Right lung (tissue), 5 donors: ENCODE results near the gene PPM1M. TPM values are rescaled to one million over a fixed set of nuclear protein-coding genes. Genes with fewer than 3 reads are reported as not detected.
"Not testable (repeated sequence)": the region's sequence is repeated elsewhere in the genome, so short reads cannot be mapped to it uniquely, and the experiment has no call there.

Experiments
- DNase-seq, 2 donors: peaks; one replicate each; pipeline ENCODE4 v3.0.0-alpha.2; 2013
- polyA plus RNA-seq, 5 donors: library from polyadenylated mRNA; unstranded; fragments of 120-200 nt; gene quantifications; one replicate each; pipeline versions ENCODE4 v1.2.1 to v1.2.3, GENCODE V29; 2013; ENCODE audit warnings: inconsistent platforms in 1 of 5, low replicate concordance in 1 of 5; ENCODE audit not compliant: insufficient read length in 5 of 5, insufficient read depth in 1 of 5

Gene PPM1M
- polyA plus RNA-seq, 5 donors = 28.7 to 33.6 (median 30.5) TPM

GRCh38 chr3:52243791-52244628 is 1.5 kb upstream of the PPM1M start:
- DNase-seq = no peak

DNA sequence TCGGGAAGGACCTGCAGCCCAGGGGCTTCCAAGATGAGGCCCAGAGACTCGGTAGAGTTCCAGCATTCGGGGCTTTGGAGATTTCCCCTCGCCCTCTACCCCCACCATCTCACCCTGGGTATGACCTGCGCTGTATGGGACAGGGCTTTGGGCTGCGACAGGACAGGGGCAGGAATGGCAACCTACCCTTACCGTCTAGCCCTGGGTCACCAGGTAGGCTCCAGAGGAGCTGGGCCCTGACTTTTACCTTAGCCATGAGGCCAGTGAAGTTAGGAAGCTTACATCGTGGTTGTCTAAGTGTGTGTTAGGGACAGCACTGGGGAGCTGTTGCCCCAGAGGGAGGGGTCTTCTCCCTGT is 683 bp downstream of the PPM1M start:
- no peak for DNase-seq

GRCh38 chr3:52246728-52247408 is 1.3 kb downstream of the PPM1M start:
- no peak for DNase-seq

DNA sequence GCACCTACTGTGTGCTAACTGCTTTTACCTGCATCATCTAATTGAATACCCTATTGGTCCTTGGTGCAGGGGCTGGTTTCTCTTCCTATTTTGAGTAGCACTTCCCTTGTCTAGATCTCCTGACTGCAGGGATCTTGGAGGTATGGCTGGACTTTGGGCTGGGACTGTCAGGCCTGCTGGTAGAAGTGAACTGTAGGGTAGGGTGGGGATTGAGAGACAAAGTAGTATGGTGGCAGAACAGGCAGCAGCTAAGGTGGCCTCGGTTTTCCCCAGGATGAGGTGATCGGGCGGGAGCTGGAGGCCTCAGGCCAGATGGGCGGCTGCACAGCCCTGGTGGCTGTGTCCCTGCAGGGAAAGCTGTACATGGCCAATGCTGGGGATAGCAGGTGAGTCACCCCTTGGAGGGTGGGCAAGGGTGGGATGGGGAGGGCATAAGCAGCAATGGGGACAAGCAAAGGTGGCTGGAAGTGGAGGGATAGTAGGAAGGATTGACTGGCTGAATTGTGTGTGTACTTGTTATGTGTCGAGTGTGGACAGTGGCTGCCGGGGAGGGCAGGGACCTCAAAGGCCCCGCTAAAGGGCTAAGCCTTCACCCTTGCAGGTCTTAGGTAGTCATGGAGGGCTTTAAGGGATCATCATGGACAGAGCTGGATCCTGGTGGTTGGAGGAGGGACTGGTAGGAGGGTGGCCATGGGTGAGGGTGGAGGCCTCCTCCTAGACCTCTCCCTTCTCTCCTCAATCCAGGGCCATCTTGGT is 2.0 kb downstream of the PPM1M start:
- DNase-seq = no peak

GRCh38 chr3:52248165-52248541 is 2.6 kb downstream of the PPM1M start:
- no peak for DNase-seq

DNA sequence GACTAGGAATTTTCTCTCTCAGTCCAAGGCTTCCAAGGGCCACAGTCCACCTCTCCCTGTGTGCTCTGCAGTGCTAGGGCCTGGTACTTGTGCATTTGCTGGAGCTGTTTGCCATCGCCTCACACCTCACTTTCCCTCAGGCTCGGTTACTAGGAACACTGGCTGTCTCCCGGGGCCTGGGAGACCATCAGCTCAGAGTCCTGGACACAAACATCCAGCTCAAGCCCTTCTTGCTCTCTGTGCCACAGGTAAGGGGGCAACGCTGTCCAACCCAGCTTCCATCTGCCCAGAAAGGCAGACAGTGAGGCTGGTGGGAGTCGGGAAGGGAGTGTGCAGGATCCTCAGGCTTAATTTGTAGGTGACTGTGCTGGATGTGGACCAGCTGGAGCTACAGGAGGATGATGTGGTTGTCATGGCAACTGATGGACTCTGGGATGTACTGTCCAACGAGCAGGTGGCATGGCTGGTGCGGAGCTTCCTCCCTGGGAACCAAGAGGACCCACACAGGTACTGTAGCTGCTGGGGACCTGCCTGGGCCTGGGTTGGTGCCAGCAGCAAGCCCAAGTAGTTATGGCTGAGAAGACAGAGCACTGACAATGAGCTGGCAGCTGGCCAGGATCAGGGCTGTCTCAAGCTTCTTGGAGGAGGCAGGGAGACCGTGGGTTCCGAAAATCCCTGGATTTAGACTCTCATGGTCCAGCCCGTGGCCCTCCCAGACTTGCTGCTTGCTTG is 3.4 kb downstream of the PPM1M start:
- DNase-seq = no peak

- no peak for DNase-seq
Measured at GRCh38 chr3:52249683-52250082, 4.1 kb downstream of the PPM1M start.

- DNase-seq = no peak
Measured at GRCh38 chr3:52250122-52250521, 4.6 kb downstream of the PPM1M start.

GRCh38 chr3:52253314-52254304 is 8.1 kb downstream of the PPM1M start:
- no peak for DNase-seq

- no peak for DNase-seq
Measured at GRCh38 chr3:52254608-52255007, 9.0 kb downstream of the PPM1M start.

DNA sequence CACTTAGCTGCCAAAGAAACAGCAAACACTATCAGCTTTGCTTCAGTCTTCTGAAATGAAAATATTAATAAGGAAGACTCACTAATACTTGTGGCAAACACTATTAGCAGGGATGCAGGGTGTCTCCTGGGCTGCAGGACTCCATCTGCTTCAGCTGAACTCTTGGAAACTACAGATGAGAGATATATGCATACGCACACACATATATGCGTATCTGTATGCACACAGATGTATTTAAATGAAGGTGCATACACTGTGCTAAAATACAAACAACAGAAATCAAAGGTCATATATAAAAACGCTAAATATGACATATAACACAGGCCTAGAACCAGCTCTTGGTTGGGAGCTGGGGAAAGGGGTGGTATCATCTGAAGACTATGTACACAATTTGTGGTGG is 10.6 kb downstream of the PPM1M start:
- no peak for DNase-seq

- DNase-seq = no peak
Measured at GRCh38 chr3:52256622-52257021, 11.1 kb downstream of the PPM1M start.

DNA sequence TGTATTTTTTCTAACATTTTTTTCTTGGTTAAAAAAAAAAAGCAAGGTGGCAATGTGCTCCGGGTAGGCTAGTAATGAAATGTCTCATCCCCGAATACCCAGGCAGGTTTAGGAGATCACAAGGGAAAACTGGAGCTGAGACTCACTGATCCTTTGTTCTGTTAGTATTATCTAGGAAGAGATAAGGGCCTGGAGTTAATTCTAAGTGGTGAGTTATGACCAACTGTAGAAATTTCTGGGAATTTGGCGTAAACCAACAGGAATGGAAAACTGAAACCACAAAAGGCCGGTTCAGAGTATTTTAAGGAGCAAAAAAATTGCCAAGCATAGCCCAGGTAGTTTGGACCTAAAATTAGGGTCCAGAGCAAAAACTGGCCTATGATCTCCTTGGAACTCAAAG is 12.4 kb downstream of the PPM1M start:
- no peak for DNase-seq

DNA sequence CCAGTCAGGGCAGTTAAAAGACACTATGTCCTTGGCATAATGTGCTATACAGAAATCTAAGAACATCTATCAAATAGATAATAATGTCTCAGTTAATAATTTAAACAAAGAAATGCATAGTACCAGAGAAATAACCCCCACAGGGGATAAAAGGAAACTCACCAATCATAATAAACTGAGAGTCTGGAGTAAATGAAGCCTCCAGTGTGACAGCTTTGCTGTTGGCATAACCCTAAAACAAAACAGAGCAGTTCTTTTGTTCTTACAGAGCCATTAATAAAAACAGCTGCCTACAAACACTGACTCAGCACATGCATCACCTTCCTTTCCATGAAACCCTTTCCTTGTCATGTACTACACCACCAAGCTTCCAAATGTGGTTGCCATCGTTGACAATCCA is 13.5 kb downstream of the PPM1M start:
- no peak for DNase-seq

DNA sequence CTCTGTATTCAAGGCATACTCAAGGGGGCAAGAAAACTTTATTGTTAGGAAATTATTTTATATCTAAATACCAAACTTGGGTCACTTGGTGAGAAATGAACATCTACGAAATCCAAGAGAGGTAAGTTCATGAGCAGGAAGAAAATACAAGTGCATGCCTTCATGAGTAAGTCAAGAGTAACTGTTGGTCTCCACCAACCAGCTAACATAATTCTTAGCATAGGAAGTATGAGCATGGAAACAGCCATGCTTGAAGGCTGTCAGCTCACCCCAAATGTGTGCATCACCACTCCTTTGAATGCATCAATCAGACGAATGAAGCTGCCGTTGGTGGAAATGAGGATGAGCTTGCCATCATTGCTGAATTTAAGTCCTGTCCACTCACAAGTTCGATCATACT is 13.9 kb downstream of the PPM1M start:
- no peak for DNase-seq

DNA sequence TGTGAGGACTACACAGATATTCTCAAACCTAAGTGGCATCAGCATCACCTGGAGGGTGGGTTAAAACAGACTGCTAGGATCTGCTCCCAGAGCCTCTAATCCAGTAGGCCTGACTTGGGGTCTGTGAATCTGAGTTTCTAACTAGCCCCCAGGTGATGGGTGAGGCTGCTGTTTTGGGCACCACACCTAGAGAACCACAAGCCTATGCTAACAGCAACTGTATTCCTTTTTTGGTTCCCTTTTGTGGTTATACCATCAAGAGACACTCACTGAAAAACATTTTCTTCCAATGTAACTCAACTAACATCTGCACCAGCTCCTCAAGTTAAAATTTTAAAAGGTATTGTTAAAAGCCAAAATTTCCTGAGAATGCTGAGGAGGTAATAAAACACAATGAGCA is 16.9 kb downstream of the PPM1M start:
- DNase-seq = no peak

DNA sequence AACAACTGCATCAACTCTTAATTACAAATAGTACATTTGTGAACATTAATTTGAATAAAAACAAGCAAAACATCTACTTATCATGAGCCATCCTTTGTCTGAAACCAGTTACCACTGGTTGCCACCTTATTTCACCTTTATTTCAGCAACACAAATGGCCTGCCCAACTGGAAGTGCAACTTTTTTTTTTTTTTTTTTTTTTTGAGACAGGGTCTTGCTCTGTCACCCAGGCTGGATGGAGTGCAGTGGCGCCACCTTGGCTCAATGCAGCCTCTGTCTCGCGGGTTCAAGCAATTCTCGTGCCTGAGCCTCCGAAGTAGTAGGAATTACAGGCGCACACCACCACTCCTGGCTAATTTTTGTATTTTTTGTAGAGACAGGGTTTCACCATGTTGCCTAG is 19.8 kb downstream of the PPM1M start:
- DNase-seq = no peak

- DNase-seq = no peak
Measured at GRCh38 chr3:52268036-52268435, 22.5 kb downstream of the PPM1M start.

DNA sequence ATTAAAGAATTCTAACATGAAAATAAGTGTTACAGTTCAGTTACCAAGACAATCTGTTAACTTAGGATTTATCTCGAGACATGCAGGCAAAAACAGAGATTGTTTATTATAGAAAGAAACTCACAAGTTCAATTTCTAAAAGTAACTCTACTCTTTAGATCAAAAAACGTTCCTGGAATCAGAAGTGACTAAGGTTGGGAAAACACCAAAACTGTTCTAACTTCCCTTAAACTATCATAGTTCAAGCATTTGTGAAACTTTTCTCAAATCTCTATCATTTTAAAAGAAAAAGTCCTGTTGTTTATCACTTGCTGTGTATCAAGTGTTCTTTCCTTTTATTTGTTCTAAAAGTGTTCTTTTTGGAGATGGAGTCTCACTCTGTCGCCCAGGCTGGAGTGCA is 24.2 kb downstream of the PPM1M start:
- no peak for DNase-seq

DNA sequence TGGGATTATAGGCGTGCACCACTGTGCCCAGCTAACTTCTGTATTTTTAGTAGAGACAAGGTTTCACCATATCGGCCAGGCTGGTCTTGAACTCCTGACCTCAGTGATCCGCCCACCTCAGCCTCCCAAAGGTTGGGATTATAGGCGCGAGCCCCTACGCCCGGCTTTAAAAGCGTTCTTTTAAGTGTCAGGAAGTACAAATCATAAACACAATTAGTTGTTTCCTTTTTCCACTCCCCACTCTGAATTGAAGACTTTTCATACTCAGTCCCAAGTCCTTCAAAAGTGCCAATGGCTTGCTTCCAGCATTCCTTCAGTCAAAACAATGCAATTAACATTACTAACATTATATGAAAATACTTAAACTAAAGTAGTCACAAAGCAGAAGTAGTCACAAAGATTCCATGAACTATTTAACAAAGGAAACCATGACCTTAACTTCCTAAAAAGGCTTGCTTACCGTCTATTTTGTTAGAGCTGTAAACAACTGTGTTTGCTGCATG is 24.7 kb downstream of the PPM1M start:
- no peak for DNase-seq

- not testable (repeated sequence) for DNase-seq
Measured at GRCh38 chr3:52272172-52272571, 26.6 kb downstream of the PPM1M start.
